Liver (tissue), 9 donors: ENCODE measurements around the gene TERB1. TPM values are rescaled to one million over a fixed set of nuclear protein-coding genes. Genes with fewer than 3 reads are reported as not detected.

Experiments
- DNase-seq: peaks from one replicate; pipeline ENCODE4 v3.0.0-alpha.2; 2017; ENCODE audit warnings: low spot score
- H3K27ac ChIP-seq, 2 donors: one replicate each; pipeline ENCODE4 v1.7.0; 2013; ENCODE audit warnings: inconsistent platforms in 2 of 2, low read length in 2 of 2, control low read depth in 1 of 2, low read depth in 1 of 2, mild to moderate bottlenecking in 1 of 2
- H3K27me3 ChIP-seq, 4 donors: one replicate each; pipeline versions ENCODE4 v1.6.1 to v1.7.0; 2013; ENCODE audit warnings: low read length in 3 of 4, inconsistent platforms in 1 of 4, mild to moderate bottlenecking in 1 of 4, moderate library complexity in 1 of 4; ENCODE audit not compliant: control insufficient read depth in 4 of 4, insufficient read depth in 4 of 4
- H3K36me3 ChIP-seq, 4 donors: one replicate each; pipeline versions ENCODE4 v1.6.1 to v1.7.0; 2013; ENCODE audit warnings: low read length in 3 of 4, mild to moderate bottlenecking in 3 of 4, low read depth in 1 of 4, moderate library complexity in 1 of 4; ENCODE audit not compliant: control insufficient read depth in 4 of 4, insufficient read depth in 3 of 4
- H3K4me1 ChIP-seq, 4 donors: one replicate each; pipeline versions ENCODE4 v1.6.1 to v1.7.0; 2013; ENCODE audit warnings: low read length in 3 of 4, mild to moderate bottlenecking in 3 of 4, moderate library complexity in 1 of 4; ENCODE audit not compliant: control insufficient read depth in 4 of 4, insufficient read depth in 4 of 4
- H3K4me3 ChIP-seq, 3 donors: one replicate each; pipeline versions ENCODE4 v1.6.1 to v1.7.0; 2013; ENCODE audit warnings: low read length in 3 of 3, control low read depth in 1 of 3, low read depth in 1 of 3, mild to moderate bottlenecking in 1 of 3
- H3K9ac ChIP-seq, 2 donors: one replicate each; pipeline ENCODE4 v1.7.0; 2013; ENCODE audit warnings: low read length in 2 of 2, mild to moderate bottlenecking in 2 of 2, moderate library complexity in 2 of 2, control low read depth in 1 of 2, low read depth in 1 of 2
- H3K9me3 ChIP-seq, 4 donors: one replicate each; pipeline versions ENCODE4 v1.6.1 to v1.7.0; 2013; ENCODE audit warnings: low read length in 3 of 4; ENCODE audit not compliant: control insufficient read depth in 4 of 4
- EGR1 ChIP-seq, 2 donors: IDR thresholded peaks; 2 replicates each; pipeline ENCODE4 v1.6.1; 2016 to 2018; ENCODE audit warnings: antibody characterized with exemption in 2 of 2, low read depth in 2 of 2
- FOXA1 ChIP-seq: IDR thresholded peaks from 2 replicates; pipeline ENCODE4 v1.6.1; 2016; ENCODE audit warnings: antibody characterized with exemption
- FOXA2 ChIP-seq: IDR thresholded peaks from 2 replicates; pipeline ENCODE4 v1.6.1; 2016; ENCODE audit warnings: antibody characterized with exemption
- GABPA ChIP-seq, 2 donors: IDR thresholded peaks in 1 of 2; conservative IDR thresholded peaks in 1 of 2; 2 replicates each; pipeline ENCODE4 v1.6.1; 2016; ENCODE audit warnings: antibody characterized with exemption in 2 of 2, mild to moderate bottlenecking in 1 of 2, moderate library complexity in 1 of 2
- HNF4A ChIP-seq, 2 donors: conservative IDR thresholded peaks; 2 replicates each; pipeline ENCODE4 v1.6.1; 2016; ENCODE audit warnings: antibody characterized with exemption in 2 of 2, mild to moderate bottlenecking in 2 of 2
- HNF4G ChIP-seq: IDR thresholded peaks from 2 replicates; pipeline ENCODE4 v1.6.1; 2016; ENCODE audit warnings: antibody characterized with exemption
- JUND ChIP-seq, 2 donors: IDR thresholded peaks; 2 replicates each; pipeline ENCODE4 v1.6.1; 2016; ENCODE audit warnings: antibody characterized with exemption in 2 of 2
- NR2F2 ChIP-seq: IDR thresholded peaks from 2 replicates; pipeline ENCODE4 v1.6.1; 2016; ENCODE audit warnings: antibody characterized with exemption
- RAD21 ChIP-seq, 2 donors: IDR thresholded peaks; 2 replicates each; pipeline ENCODE4 v1.6.1; 2016; ENCODE audit warnings: antibody characterized with exemption in 2 of 2, mild to moderate bottlenecking in 2 of 2
- RXRA ChIP-seq, 2 donors: IDR thresholded peaks; 2 replicates each; pipeline ENCODE4 v1.6.1; 2017 to 2018; ENCODE audit warnings: antibody characterized with exemption in 2 of 2, mild to moderate bottlenecking in 1 of 2
- SP1 ChIP-seq: IDR thresholded peaks from 2 replicates; pipeline ENCODE4 v1.6.1; 2018; ENCODE audit warnings: antibody characterized with exemption, mild to moderate bottlenecking
- TAF1 ChIP-seq: conservative IDR thresholded peaks from 2 replicates; pipeline ENCODE4 v1.6.1; 2016; ENCODE audit warnings: antibody characterized with exemption, mild to moderate bottlenecking
- YY1 ChIP-seq: IDR thresholded peaks from 2 replicates; pipeline ENCODE4 v1.6.1; 2016; ENCODE audit warnings: antibody characterized with exemption, mild to moderate bottlenecking
- WGBS: extraction: QIAGEN DNeasy Blood & Tissue Kit; methylation state at CpG from one replicate; pipeline ENCODE4 v1.1.7; 2013; 5-methylcytosine and 5-hydroxymethylcytosine counted together
- polyA plus RNA-seq, 2 donors: library from polyadenylated mRNA; stranded (reverse) in 1 of 2; unstranded in 1 of 2; fragments of 200-250 nt in 1 of 2; fragments of >200 nt in 1 of 2; fragmentation: Nextera tagmentation in 1 of 2; extraction: Ambion mirVana in 1 of 2; gene quantifications; one replicate each; pipeline versions ENCODE4 v1.2.1 to v1.2.3, GENCODE V29; 2013 to 2015
- total RNA-seq, 2 donors: library from RNA; depleted of rRNA; stranded (reverse); fragments of >200 nt; gene quantifications; one replicate each; pipeline ENCODE4 v1.2.3, GENCODE V29; 2014
- TF ChIP-seq, protein P1 (sequence below): IDR thresholded peaks from 2 replicates; pipeline ENCODE4 v1.6.1; 2016; ENCODE audit warnings: antibody characterized with exemption
- TF ChIP-seq, protein P2 (sequence below): IDR thresholded peaks from 2 replicates; pipeline ENCODE4 v1.6.1; 2016; ENCODE audit warnings: antibody characterized with exemption
- TF ChIP-seq, protein P3 (sequence below): IDR thresholded peaks from 2 replicates; pipeline ENCODE4 v1.6.1; 2016; ENCODE audit warnings: antibody characterized with exemption, mild to moderate bottlenecking
- TF ChIP-seq, protein P4 (sequence below): fragments of 150-350 bp; IDR thresholded peaks from 2 replicates; pipeline ENCODE4 v1.5.1; 2017; ENCODE audit warnings: improper control_type of control experiment, low read depth, low read length; ENCODE audit not compliant: missing input control
- TF ChIP-seq, protein P5 (sequence below): IDR thresholded peaks from 2 replicates; pipeline ENCODE4 v1.6.1; 2016; ENCODE audit warnings: antibody characterized with exemption
- donor health status: healthy.
- donor health status: healthy.
- donor health status: healthy.
- donor health status: healthy.
- donor health status: healthy.

TERB1 gene
- total and polyA plus RNA-seq, 4 donors = 0.08 to 0.17 TPM; not detected in 2

DNA sequence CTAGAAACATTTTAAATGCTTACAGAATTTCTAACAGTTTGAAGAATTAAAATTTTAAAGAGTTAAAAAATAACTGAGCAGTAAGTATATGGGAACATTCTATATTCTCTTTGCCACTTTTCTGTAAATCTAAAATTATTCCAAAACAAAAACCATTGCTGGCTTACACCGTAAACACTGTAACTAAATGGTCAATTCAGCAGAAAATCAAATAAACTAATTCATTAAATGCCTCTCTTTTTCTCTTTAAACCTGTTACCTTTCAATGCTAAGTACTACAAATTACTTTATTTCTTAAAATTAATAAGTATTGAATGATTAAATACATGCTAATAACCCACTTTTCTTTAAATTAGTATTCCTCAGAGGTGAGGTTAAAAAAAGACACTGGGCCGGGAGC, 14.0 kb downstream of the TERB1 start:
- no peaks in the 10 kb centered on the region for H3K27me3 ChIP-seq
- no peaks in the 10 kb centered on the region for H3K36me3 ChIP-seq
- no peak for DNase-seq
- no peak overlapping the region for H3K4me3 ChIP-seq
- no peaks in the 10 kb centered on the region for H3K4me1 ChIP-seq
- no peak for TF ChIP-seq SP1
- TF ChIP-seq TAF1 = no peak
- no peak for TF ChIP-seq FOXA2
- no peak for TF ChIP-seq HNF4A (conservative IDR thresholded peaks at IDR 0.05)
- no peak for TF ChIP-seq RAD21 (IDR thresholded peaks at IDR 0.05)
- no peak for TF ChIP-seq HNF4G
- TF ChIP-seq EGR1 (IDR thresholded peaks at IDR 0.05; ENCODE audit: low read depth in 2 of 2) = no peak
- TF ChIP-seq, protein P1, sequence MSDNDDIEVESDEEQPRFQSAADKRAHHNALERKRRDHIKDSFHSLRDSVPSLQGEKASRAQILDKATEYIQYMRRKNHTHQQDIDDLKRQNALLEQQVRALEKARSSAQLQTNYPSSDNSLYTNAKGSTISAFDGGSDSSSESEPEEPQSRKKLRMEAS = no peak
- no peak for TF ChIP-seq FOXA1
- no peak for TF ChIP-seq JUND (IDR thresholded peaks at IDR 0.05)
- TF ChIP-seq, protein P2, sequence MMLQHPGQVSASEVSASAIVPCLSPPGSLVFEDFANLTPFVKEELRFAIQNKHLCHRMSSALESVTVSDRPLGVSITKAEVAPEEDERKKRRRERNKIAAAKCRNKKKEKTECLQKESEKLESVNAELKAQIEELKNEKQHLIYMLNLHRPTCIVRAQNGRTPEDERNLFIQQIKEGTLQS = no peak
- TF ChIP-seq, protein P3, sequence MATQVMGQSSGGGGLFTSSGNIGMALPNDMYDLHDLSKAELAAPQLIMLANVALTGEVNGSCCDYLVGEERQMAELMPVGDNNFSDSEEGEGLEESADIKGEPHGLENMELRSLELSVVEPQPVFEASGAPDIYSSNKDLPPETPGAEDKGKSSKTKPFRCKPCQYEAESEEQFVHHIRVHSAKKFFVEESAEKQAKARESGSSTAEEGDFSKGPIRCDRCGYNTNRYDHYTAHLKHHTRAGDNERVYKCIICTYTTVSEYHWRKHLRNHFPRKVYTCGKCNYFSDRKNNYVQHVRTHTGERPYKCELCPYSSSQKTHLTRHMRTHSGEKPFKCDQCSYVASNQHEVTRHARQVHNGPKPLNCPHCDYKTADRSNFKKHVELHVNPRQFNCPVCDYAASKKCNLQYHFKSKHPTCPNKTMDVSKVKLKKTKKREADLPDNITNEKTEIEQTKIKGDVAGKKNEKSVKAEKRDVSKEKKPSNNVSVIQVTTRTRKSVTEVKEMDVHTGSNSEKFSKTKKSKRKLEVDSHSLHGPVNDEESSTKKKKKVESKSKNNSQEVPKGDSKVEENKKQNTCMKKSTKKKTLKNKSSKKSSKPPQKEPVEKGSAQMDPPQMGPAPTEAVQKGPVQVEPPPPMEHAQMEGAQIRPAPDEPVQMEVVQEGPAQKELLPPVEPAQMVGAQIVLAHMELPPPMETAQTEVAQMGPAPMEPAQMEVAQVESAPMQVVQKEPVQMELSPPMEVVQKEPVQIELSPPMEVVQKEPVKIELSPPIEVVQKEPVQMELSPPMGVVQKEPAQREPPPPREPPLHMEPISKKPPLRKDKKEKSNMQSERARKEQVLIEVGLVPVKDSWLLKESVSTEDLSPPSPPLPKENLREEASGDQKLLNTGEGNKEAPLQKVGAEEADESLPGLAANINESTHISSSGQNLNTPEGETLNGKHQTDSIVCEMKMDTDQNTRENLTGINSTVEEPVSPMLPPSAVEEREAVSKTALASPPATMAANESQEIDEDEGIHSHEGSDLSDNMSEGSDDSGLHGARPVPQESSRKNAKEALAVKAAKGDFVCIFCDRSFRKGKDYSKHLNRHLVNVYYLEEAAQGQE = no peak
- TF ChIP-seq, protein P4, sequence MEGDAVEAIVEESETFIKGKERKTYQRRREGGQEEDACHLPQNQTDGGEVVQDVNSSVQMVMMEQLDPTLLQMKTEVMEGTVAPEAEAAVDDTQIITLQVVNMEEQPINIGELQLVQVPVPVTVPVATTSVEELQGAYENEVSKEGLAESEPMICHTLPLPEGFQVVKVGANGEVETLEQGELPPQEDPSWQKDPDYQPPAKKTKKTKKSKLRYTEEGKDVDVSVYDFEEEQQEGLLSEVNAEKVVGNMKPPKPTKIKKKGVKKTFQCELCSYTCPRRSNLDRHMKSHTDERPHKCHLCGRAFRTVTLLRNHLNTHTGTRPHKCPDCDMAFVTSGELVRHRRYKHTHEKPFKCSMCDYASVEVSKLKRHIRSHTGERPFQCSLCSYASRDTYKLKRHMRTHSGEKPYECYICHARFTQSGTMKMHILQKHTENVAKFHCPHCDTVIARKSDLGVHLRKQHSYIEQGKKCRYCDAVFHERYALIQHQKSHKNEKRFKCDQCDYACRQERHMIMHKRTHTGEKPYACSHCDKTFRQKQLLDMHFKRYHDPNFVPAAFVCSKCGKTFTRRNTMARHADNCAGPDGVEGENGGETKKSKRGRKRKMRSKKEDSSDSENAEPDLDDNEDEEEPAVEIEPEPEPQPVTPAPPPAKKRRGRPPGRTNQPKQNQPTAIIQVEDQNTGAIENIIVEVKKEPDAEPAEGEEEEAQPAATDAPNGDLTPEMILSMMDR = no peak
- no peaks in the 10 kb centered on the region for H3K9me3 ChIP-seq
- H3K27ac ChIP-seq = no peak overlapping the region
- no peak overlapping the region for H3K9ac ChIP-seq
- 49% methylated on average over 2 of the region's 2 CpGs for WGBS

DNA sequence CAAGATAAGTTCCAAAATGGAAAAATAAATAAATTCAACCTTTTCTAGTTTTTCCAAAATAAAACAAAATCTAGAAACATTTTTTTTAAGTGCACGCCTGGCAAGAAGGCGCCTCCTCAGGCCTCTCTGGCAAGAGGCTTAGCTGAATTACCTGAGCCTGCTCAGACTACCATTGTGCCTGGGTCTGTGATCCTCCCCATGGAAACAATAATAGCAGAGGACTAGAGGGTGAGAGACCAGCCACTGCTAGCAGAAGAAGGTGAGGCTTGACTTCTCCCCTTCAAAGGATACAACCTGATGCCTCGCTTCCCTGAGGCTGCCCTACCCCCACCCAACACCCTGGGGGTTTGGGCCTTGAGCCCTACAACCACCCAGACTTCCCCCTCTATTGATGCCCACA, 14.8 kb downstream of the TERB1 start:
- WGBS = 99% methylated on average over 3 of the region's 3 CpGs
- no peak for DNase-seq
- no peaks in the 10 kb centered on the region for H3K36me3 ChIP-seq
- no peak overlapping the region for H3K4me3 ChIP-seq
- no peak overlapping the region for H3K9ac ChIP-seq
- no peaks in the 10 kb centered on the region for H3K4me1 ChIP-seq
- H3K9me3 ChIP-seq = no peaks in the 10 kb centered on the region
- no peak overlapping the region for H3K27ac ChIP-seq
- no peaks in the 10 kb centered on the region for H3K27me3 ChIP-seq
- TF ChIP-seq FOXA1 = no peak
- TF ChIP-seq SP1 = no peak
- TF ChIP-seq GABPA (IDR thresholded peaks at IDR 0.05 in 1 of 2, conservative IDR thresholded peaks at IDR 0.05 in 1 of 2) = no peak
- TF ChIP-seq, protein P1 = no peak
- TF ChIP-seq FOXA2 = no peak
- TF ChIP-seq TAF1 = no peak
- TF ChIP-seq, protein P3 = no peak
- no peak for TF ChIP-seq HNF4A (conservative IDR thresholded peaks at IDR 0.05)
- TF ChIP-seq NR2F2 = no peak
- TF ChIP-seq, protein P2 = no peak
- TF ChIP-seq JUND (IDR thresholded peaks at IDR 0.05) = no peak
- TF ChIP-seq, protein P5, sequence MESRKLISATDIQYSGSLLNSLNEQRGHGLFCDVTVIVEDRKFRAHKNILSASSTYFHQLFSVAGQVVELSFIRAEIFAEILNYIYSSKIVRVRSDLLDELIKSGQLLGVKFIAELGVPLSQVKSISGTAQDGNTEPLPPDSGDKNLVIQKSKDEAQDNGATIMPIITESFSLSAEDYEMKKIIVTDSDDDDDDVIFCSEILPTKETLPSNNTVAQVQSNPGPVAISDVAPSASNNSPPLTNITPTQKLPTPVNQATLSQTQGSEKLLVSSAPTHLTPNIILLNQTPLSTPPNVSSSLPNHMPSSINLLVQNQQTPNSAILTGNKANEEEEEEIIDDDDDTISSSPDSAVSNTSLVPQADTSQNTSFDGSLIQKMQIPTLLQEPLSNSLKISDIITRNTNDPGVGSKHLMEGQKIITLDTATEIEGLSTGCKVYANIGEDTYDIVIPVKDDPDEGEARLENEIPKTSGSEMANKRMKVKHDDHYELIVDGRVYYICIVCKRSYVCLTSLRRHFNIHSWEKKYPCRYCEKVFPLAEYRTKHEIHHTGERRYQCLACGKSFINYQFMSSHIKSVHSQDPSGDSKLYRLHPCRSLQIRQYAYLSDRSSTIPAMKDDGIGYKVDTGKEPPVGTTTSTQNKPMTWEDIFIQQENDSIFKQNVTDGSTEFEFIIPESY = no peak
- TF ChIP-seq EGR1 (IDR thresholded peaks at IDR 0.05; ENCODE audit: low read depth in 2 of 2) = no peak
- TF ChIP-seq HNF4G = no peak
- no peak for TF ChIP-seq RAD21 (IDR thresholded peaks at IDR 0.05)
- TF ChIP-seq RXRA (IDR thresholded peaks at IDR 0.05) = no peak
- no peak for TF ChIP-seq YY1
